ENCODE results near the gene EPHA8.

Gene EPHA8

GRCh38 chr1:22595108-22595507, 31.8 kb downstream of the EPHA8 start:
- no peak for DNase-seq

GRCh38 chr1:22597301-22597965, 34.1 kb downstream of the EPHA8 start:
- no peak for DNase-seq

GRCh38 chr1:22597996-22598395, 34.7 kb downstream of the EPHA8 start:
- DNase-seq = no peak

- DNase-seq = no peak
These were observed 35.4 kb downstream of the EPHA8 start for GRCh38 chr1:22598736-22599135.

- DNase-seq = no peak
These were observed 37.0 kb downstream of the EPHA8 start for GRCh38 chr1:22600071-22600816.

GRCh38 chr1:22600817-22601605, 37.7 kb downstream of the EPHA8 start:
- no peak for DNase-seq

- no peak for DNase-seq
These were observed 38.3 kb downstream of the EPHA8 start for GRCh38 chr1:22601610-22602009.

GRCh38 chr1:22602060-22602740, 38.9 kb downstream of the EPHA8 start:
- DNase-seq = no peak

GRCh38 chr1:22606161-22606560, 42.9 kb downstream of the EPHA8 start:
- DNase-seq = no peak

GRCh38 chr1:22607154-22607553, 43.9 kb downstream of the EPHA8 start:
- DNase-seq = no peak

- no peak for DNase-seq
These were observed 45.1 kb downstream of the EPHA8 start for GRCh38 chr1:22608361-22608760.

GRCh38 chr1:22609291-22609690, 46.0 kb downstream of the EPHA8 start:
- DNase-seq = no peak

GRCh38 chr1:22611530-22611947, 48.2 kb downstream of the EPHA8 start:
- no peak for DNase-seq

- no peak for DNase-seq
These were observed 49.6 kb downstream of the EPHA8 start for GRCh38 chr1:22612671-22613571.

- DNase-seq = no peak
These were observed 50.3 kb downstream of the EPHA8 start for GRCh38 chr1:22613572-22613918.

- no peak for DNase-seq
These were observed 50.7 kb downstream of the EPHA8 start for GRCh38 chr1:22613951-22614350.

- no peak for DNase-seq
These were observed 52.6 kb downstream of the EPHA8 start for GRCh38 chr1:22615886-22616285.

- DNase-seq = no peak
These were observed 53.3 kb downstream of the EPHA8 start for GRCh38 chr1:22616571-22616970.

GRCh38 chr1:22618056-22618455, 54.8 kb downstream of the EPHA8 start:
- no peak for DNase-seq

GRCh38 chr1:22619252-22619651, 56.0 kb downstream of the EPHA8 start:
- no peak for DNase-seq

- DNase-seq = no peak
These were observed 56.5 kb downstream of the EPHA8 start for GRCh38 chr1:22619798-22620197.

- DNase-seq = no peak
These were observed 58.5 kb downstream of the EPHA8 start for GRCh38 chr1:22621761-22622160.
